ENCODE data around the gene ZKSCAN7.

The ZKSCAN7 gene

GRCh38 chr3:44522494-44522933 is 32.5 kb upstream of the ZKSCAN7 start:
- H3K9me2 ChIP-seq (replicated peaks; ENCODE audit: control insufficient read depth, low read length) = no peaks in the 10 kb centered on the region
- H3K4me1 ChIP-seq (ENCODE audit: control insufficient read depth, low read length) = peaks cover 10% of the 10 kb centered on the region
- no peaks in the 10 kb centered on the region for H3K79me2 ChIP-seq (ENCODE audit: control insufficient read depth, low read length)
- H3K4me3 ChIP-seq (ENCODE audit: low read length) = no peak overlapping the region
- H3K36me3 ChIP-seq (ENCODE audit: control insufficient read depth, low read length) = no peaks in the 10 kb centered on the region
- no peak overlapping the region for H3K4me2 ChIP-seq (ENCODE audit: low read length)
- H4K20me1 ChIP-seq (ENCODE audit: control insufficient read depth, insufficient read depth, low read depth, low read length) = no peaks in the 10 kb centered on the region
- H3K27me3 ChIP-seq (ENCODE audit: control insufficient read depth, low read length) = peaks cover 29% of the 10 kb centered on the region
- no peaks in the 10 kb centered on the region for H3F3A ChIP-seq (ENCODE audit: control insufficient read depth, insufficient read depth)
- no peak overlapping the region for H3K27ac ChIP-seq (ENCODE audit: low read depth, low read length)
- H3K9me3 ChIP-seq (ENCODE audit: control insufficient read depth, insufficient read depth, low read length) = no peaks in the 10 kb centered on the region
- TF ChIP-seq EZH2phosphoT487 (IDR thresholded peaks at IDR 0.05; ENCODE audit: borderline replicate concordance, low read length) = no peak
- TF ChIP-seq, protein P1, sequence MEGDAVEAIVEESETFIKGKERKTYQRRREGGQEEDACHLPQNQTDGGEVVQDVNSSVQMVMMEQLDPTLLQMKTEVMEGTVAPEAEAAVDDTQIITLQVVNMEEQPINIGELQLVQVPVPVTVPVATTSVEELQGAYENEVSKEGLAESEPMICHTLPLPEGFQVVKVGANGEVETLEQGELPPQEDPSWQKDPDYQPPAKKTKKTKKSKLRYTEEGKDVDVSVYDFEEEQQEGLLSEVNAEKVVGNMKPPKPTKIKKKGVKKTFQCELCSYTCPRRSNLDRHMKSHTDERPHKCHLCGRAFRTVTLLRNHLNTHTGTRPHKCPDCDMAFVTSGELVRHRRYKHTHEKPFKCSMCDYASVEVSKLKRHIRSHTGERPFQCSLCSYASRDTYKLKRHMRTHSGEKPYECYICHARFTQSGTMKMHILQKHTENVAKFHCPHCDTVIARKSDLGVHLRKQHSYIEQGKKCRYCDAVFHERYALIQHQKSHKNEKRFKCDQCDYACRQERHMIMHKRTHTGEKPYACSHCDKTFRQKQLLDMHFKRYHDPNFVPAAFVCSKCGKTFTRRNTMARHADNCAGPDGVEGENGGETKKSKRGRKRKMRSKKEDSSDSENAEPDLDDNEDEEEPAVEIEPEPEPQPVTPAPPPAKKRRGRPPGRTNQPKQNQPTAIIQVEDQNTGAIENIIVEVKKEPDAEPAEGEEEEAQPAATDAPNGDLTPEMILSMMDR (IDR thresholded peaks at IDR 0.05; ENCODE audit: low read depth, low read length, poor library complexity, severe bottlenecking) = no peak

GRCh38 chr3:44525060-44525459 is 29.9 kb upstream of the ZKSCAN7 start:
- H3K27me3 ChIP-seq (ENCODE audit: control insufficient read depth, low read length) = peaks cover 41% of the 10 kb centered on the region
- no peak for TF ChIP-seq EZH2phosphoT487 (IDR thresholded peaks at IDR 0.05; ENCODE audit: borderline replicate concordance, low read length)
- TF ChIP-seq, protein P1 (IDR thresholded peaks at IDR 0.05; ENCODE audit: low read depth, low read length, poor library complexity, severe bottlenecking) = no peak
- no peak overlapping the region for H3K4me3 ChIP-seq (ENCODE audit: low read length)
- H3K4me2 ChIP-seq (ENCODE audit: low read length) = no peak overlapping the region
- no peaks in the 10 kb centered on the region for H3K4me1 ChIP-seq (ENCODE audit: control insufficient read depth, low read length)
- no peaks in the 10 kb centered on the region for H4K20me1 ChIP-seq (ENCODE audit: control insufficient read depth, insufficient read depth, low read depth, low read length)
- H3K9me3 ChIP-seq (ENCODE audit: control insufficient read depth, insufficient read depth, low read length) = no peaks in the 10 kb centered on the region
- H3K79me2 ChIP-seq (ENCODE audit: control insufficient read depth, low read length) = no peaks in the 10 kb centered on the region
- no peak overlapping the region for H3K27ac ChIP-seq (ENCODE audit: low read depth, low read length)
- no peaks in the 10 kb centered on the region for H3K9me2 ChIP-seq (replicated peaks; ENCODE audit: control insufficient read depth, low read length)
- H3F3A ChIP-seq (ENCODE audit: control insufficient read depth, insufficient read depth) = no peaks in the 10 kb centered on the region
- no peaks in the 10 kb centered on the region for H3K36me3 ChIP-seq (ENCODE audit: control insufficient read depth, low read length)

GRCh38 chr3:44529927-44530326 is 25.1 kb upstream of the ZKSCAN7 start:
- H3K9me2 ChIP-seq (replicated peaks; ENCODE audit: control insufficient read depth, low read length) = no peaks in the 10 kb centered on the region
- H3K27ac ChIP-seq (ENCODE audit: low read depth, low read length) = no peak overlapping the region
- H3K4me1 ChIP-seq (ENCODE audit: control insufficient read depth, low read length) = no peaks in the 10 kb centered on the region
- H4K20me1 ChIP-seq (ENCODE audit: control insufficient read depth, insufficient read depth, low read depth, low read length) = 0 out of 2 replicates have a peak, but pooled peaks cover 2% of the 10 kb centered on the region
- TF ChIP-seq, protein P1 (IDR thresholded peaks at IDR 0.05; ENCODE audit: low read depth, low read length, poor library complexity, severe bottlenecking) = peak; percentile 69
- TF ChIP-seq EZH2phosphoT487 (IDR thresholded peaks at IDR 0.05; ENCODE audit: borderline replicate concordance, low read length) = no peak
- no peaks in the 10 kb centered on the region for H3K79me2 ChIP-seq (ENCODE audit: control insufficient read depth, low read length)
- no peaks in the 10 kb centered on the region for H3K36me3 ChIP-seq (ENCODE audit: control insufficient read depth, low read length)
- H3K9me3 ChIP-seq (ENCODE audit: control insufficient read depth, insufficient read depth, low read length) = no peaks in the 10 kb centered on the region
- H3K27me3 ChIP-seq (ENCODE audit: control insufficient read depth, low read length) = peaks cover 20% of the 10 kb centered on the region
- no peaks in the 10 kb centered on the region for H3F3A ChIP-seq (ENCODE audit: control insufficient read depth, insufficient read depth)
- H3K4me3 ChIP-seq (ENCODE audit: low read length) = no peak overlapping the region
- no peak overlapping the region for H3K4me2 ChIP-seq (ENCODE audit: low read length)

Measured in DOHH2 (cell line).